ENCODE data around the gene GIMAP5. TPM values are rescaled to one million over a fixed set of nuclear protein-coding genes. Genes with fewer than 3 reads are reported as not detected.
A peak's percentile ranks its signal among the peaks of the same experiment; 100 is the strongest.

Gene GIMAP5
- total and polyA plus RNA-seq, 9 of the 15 experiments (the other 6 are each of a cell fraction or from before 2014, with no cell fraction given) = 0.35 TPM; not detected in 8

DNA sequence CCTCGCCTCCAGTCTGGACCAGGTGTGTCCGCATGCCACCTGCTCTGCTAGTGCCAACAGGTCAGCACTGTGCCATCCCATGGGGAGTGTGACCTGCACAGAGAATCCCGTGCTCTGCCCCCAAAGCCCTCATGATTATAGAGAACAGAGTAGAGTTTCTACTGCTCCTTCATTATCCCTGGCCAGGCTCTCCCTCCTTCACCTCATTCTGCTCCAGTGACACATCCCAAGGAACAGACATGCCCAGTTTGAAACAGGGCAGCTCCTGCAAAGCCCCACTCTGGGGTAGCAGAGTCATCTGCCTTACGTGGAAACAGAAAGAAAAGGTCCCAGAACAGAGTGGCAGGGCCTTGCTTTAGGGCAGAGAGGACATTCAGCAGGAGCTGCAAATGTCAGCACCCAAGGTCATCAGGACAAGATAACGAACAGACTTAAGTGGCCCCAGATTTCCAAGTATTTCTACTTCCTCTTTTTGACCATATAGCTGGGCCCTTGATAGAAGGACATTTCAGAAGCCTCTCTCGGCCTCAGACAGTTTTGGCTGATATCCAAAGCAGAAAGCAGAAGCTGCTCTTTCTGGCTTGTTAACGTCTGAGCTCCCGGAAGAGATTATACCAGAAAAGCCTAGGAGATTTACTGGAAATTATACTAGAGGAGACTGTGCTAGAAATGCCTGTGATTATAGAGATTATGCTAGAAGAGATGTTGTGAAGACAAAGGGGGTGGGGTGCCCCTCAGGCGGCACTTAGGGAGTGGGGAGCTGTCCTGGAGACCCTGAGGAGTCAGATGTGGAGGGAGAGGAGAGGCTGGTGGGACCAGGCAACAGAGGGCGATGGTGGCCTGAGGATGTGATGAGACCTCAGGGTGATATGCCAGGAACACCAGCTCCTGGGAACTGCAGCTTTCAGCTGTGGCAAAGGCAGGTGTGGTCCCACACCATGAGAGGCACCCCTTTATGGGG is 50.4 kb downstream of the GIMAP5 start (continued):
- TF ChIP-seq E2F6 (IDR thresholded peaks at IDR 0.05; ENCODE audit: borderline replicate concordance in 1 of 2, extremely low read depth in 1 of 2, insufficient read depth in 1 of 2, insufficient read length in 1 of 2, low read depth in 1 of 2, low read length in 1 of 2, poor library complexity in 1 of 2, severe bottlenecking in 1 of 2) (no peak), ZBTB2 (IDR thresholded peaks at IDR 0.05) (no peak), MBD1 (CRISPR knock-in tag; IDR thresholded peaks at IDR 0.05) (no peak), CTBP1 (IDR thresholded peaks at IDR 0.05; ENCODE audit: borderline replicate concordance) (peak; percentile 99), NR3C1 (CRISPR knock-in tag; IDR thresholded peaks at IDR 0.05) (no peak), KHSRP (IDR thresholded peaks at IDR 0.05) (no peak), ZNF668 (CRISPR knock-in tag; IDR thresholded peaks at IDR 0.05) (no peak), ZNF41 (CRISPR knock-in tag; conservative IDR thresholded peaks at IDR 0.05) (no peak), CC2D1A (IDR thresholded peaks at IDR 0.05) (peak; percentile 28; the same call in 1 of the 2 replicates), ZBTB43 (CRISPR knock-in tag; IDR thresholded peaks at IDR 0.05) (no peak), TSC22D4 (tag; IDR thresholded peaks at IDR 0.05) (no peak), JUND (IDR thresholded peaks at IDR 0.05; ENCODE audit: borderline replicate concordance, low read depth, low read length) (peak; percentile 62), JUND (tag; IDR thresholded peaks at IDR 0.05; ENCODE audit: borderline replicate concordance, low read depth, low read length) (no peak; the same call in 2 of the 3 replicates), GATAD2B (IDR thresholded peaks at IDR 0.05; ENCODE audit: borderline replicate concordance) (no peak; the same call in 1 of the 2 replicates)
- TF ChIP-seq, protein P1, sequence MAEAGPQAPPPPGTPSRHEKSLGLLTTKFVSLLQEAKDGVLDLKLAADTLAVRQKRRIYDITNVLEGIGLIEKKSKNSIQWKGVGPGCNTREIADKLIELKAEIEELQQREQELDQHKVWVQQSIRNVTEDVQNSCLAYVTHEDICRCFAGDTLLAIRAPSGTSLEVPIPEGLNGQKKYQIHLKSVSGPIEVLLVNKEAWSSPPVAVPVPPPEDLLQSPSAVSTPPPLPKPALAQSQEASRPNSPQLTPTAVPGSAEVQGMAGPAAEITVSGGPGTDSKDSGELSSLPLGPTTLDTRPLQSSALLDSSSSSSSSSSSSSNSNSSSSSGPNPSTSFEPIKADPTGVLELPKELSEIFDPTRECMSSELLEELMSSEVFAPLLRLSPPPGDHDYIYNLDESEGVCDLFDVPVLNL (CRISPR knock-in tag; IDR thresholded peaks at IDR 0.05; ENCODE audit: low read depth) = no peak
- TF ChIP-seq, protein P2, sequence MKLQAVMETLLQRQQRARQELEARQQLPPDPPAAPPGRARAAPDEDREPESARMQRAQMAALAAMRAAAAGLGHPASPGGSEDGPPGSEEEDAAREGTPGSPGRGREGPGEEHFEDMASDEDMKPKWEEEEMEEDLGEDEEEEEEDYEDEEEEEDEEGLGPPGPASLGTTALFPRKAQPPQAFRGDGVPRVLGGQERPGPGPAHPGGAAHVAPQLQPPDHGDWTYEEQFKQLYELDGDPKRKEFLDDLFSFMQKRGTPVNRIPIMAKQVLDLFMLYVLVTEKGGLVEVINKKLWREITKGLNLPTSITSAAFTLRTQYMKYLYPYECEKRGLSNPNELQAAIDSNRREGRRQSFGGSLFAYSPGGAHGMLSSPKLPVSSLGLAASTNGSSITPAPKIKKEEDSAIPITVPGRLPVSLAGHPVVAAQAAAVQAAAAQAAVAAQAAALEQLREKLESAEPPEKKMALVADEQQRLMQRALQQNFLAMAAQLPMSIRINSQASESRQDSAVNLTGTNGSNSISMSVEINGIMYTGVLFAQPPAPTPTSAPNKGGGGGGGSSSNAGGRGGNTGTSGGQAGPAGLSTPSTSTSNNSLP (IDR thresholded peaks at IDR 0.05; ENCODE audit: borderline replicate concordance, low read depth, low read length) = 0 out of 2 replicates have a peak, but pooled peaks have one; percentile 37

Data from K562 (cell line).